PC-9 (cell line): ENCODE data around the gene TBC1D14.

Source experiments
- CTCF ChIP-seq: fragments of 200-600 bp; sonication (generic); conservative IDR thresholded peaks from 2 replicates; pipeline ENCODE4 v1.6.1; 2017; ENCODE audit warnings: mixed run types, antibody characterized with exemption, mild to moderate bottlenecking, moderate library complexity
- EZH2 ChIP-seq: fragments of 200-600 bp; sonication (generic); IDR thresholded peaks from 2 replicates; pipeline ENCODE4 v1.8.0; 2017; ENCODE audit warnings: antibody characterized with exemption, low read depth

- TF ChIP-seq CTCF (no peak), EZH2 (no peak)
Measured at GRCh38 chr4:6916587-6917460, 7.2 kb downstream of the TBC1D14 start.
